ENCODE results near the gene FTCDNL1. TPM values are rescaled to one million over a fixed set of nuclear protein-coding genes. Genes with fewer than 3 reads are reported as not detected.

The FTCDNL1 gene
- total RNA-seq, 1 donor from 2014 or later, result 1.2 TPM

GRCh38 chr2:199713746-199714145, 137.2 kb downstream of the FTCDNL1 start:
- Mint-ChIP-seq H3K27ac (no peak overlapping the region), H3K4me3 (ENCODE audit: low read depth) (no peak overlapping the region), H3K4me1 (ENCODE audit: low read depth) (peaks cover 2% of the 10 kb centered on the region), H3K27me3 (no peaks in the 10 kb centered on the region), H3K9me3 (ENCODE audit: low read depth) (peaks cover 8% of the 10 kb centered on the region), H3K36me3 (ENCODE audit: insufficient read depth) (no peaks in the 10 kb centered on the region)
- no peak for TF ChIP-seq CTCF (IDR thresholded peaks at IDR 0.05; ENCODE audit: unreplicated experiment)
- DNase-seq (ENCODE audit: low spot score, unreplicated experiment), result no peak

DNA sequence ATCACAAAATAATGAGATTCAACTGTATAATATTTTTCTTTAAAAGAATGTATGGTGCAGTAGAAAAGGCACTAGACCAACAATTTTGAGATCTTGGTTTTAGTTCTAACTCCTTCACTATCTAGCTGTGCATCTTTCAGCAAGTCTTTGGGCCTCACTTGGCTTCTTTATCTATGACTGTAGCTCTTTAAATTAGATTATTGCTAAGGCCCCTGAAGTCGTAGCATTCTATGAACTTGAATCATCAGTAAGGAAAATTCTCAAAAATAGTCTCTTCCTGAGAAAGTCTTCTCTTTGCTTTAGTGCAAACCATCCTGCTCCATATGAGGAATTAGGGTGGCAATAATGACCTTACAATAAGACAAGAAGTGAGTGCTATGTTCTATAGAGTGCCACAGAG, 140.4 kb downstream of the FTCDNL1 start:
- Mint-ChIP-seq H3K27me3 (no peaks in the 10 kb centered on the region), H3K9me3 (ENCODE audit: low read depth) (peaks cover 20% of the 10 kb centered on the region), H3K4me1 (ENCODE audit: low read depth) (no peaks in the 10 kb centered on the region), H3K4me3 (ENCODE audit: low read depth) (no peak overlapping the region), H3K27ac (no peak overlapping the region), H3K36me3 (ENCODE audit: insufficient read depth) (peaks cover 2% of the 10 kb centered on the region)
- DNase-seq (ENCODE audit: low spot score, unreplicated experiment), result no peak
- TF ChIP-seq CTCF (IDR thresholded peaks at IDR 0.05; ENCODE audit: unreplicated experiment), result no peak

Other genes starting within 250 kb of the FTCDNL1 start
- 13.6 and 14.3 TPM in 2 replicates for gene C2orf69, start 60.1 kb upstream of the FTCDNL1 start, total RNA-seq
- gene TYW5, start 104.3 kb upstream of the FTCDNL1 start, total RNA-seq, result 16.6 and 17.9 TPM in 2 replicates
- 18.8 and 20.4 TPM in 2 replicates for gene MAIP1, start 104.4 kb upstream of the FTCDNL1 start, total RNA-seq